Psoas muscle (tissue), 8 donors: ENCODE data around the gene CMPK1. TPM values are rescaled to one million over a fixed set of nuclear protein-coding genes. Genes with fewer than 3 reads are reported as not detected.
"Not testable (repeated sequence)": the region's sequence is repeated elsewhere in the genome, so short reads cannot be mapped to it uniquely, and the experiment has no call there.

Experiments used
- ATAC-seq, 4 donors: fragments of 200-7000 bp; cut with Tn5 transposase; one replicate each; pipeline ENCODE4 v1.9.1; 2020; ENCODE audit warnings: moderate library complexity in 3 of 4, mild to moderate bottlenecking in 2 of 4
- DNase-seq, 2 donors: peaks; one replicate each; pipeline ENCODE4 v3.0.0-alpha.2; 2020
- H3K27ac ChIP-seq: fragments of 200-600 bp; one replicate; pipeline ENCODE4 v1.8.0; 2022
- H3K27me3 ChIP-seq, 3 donors: fragments of 200-600 bp in 1 of 3; one replicate each; pipeline versions ENCODE4 v1.6.1 to v1.8.0; 2013 to 2022; ENCODE audit warnings: low read length in 2 of 3, mild to moderate bottlenecking in 2 of 3, moderate library complexity in 1 of 3; ENCODE audit not compliant: insufficient read depth in 3 of 3
- H3K36me3 ChIP-seq, 2 donors: fragments of 200-600 bp in 1 of 2; one replicate each; pipeline versions ENCODE4 v1.6.1 to v1.8.0; 2013 to 2022; ENCODE audit warnings: low read depth in 1 of 2, mild to moderate bottlenecking in 1 of 2, moderate library complexity in 1 of 2; ENCODE audit not compliant: insufficient read depth in 1 of 2
- H3K4me1 ChIP-seq: fragments of 200-600 bp; one replicate; pipeline ENCODE4 v1.8.0; 2022
- H3K4me3 ChIP-seq: fragments of 200-600 bp; one replicate; pipeline ENCODE4 v1.8.0; 2022; ENCODE audit warnings: mild to moderate bottlenecking
- H3K9me3 ChIP-seq: fragments of 200-600 bp; one replicate; pipeline ENCODE4 v1.8.0; 2022
- WGBS, 3 donors: extraction: QIAGEN DNeasy Blood & Tissue Kit; methylation state at CpG; one replicate each; pipeline versions ENCODE4 v1.1.6 to v1.1.7; 2013; 5-methylcytosine and 5-hydroxymethylcytosine counted together
- intact Hi-C, 2 donors: fragments of 100-400 bp; cut with DNase I; formaldehyde crosslinking; loops; one replicate each; pipeline versions ENCODE4 v1.11.0 to v1.14.2; 2022
- polyA plus RNA-seq, 3 donors: library from polyadenylated mRNA; stranded (reverse); fragments of 200-250 nt; gene quantifications; one replicate each; pipeline ENCODE4 v1.2.3, GENCODE V29; 2013
- total RNA-seq, 4 donors: library from RNA; stranded (reverse); fragmentation: NEBNext Ultra II Directional in 2 of 4; extraction: Animal tissue kit (Norgen Biotek cat#: 25700) in 2 of 4; gene quantifications; one replicate each; pipeline versions ENCODE4 v1.2.1 to v1.2.4, GENCODE V29; 2021 to 2023
- TF ChIP-seq, protein P1 (sequence below): fragments of 200-600 bp; IDR thresholded peaks from one replicate; pipeline ENCODE4 v1.8.0; 2022; ENCODE audit warnings: antibody characterized with exemption
- donor health status: healthy with polysubstance abuse.
- donor health status: DM: no; HTN: no; CAD: no; lungs with moderate emphysema.
- donor health status: Bipolar disorder and iron deficiency.
- donor health status: healthy.
- donor health status: DM: yes; HTN: yes; CAD: no.
- donor health status: DM: no; HTN: no; CAD: no.
- donor health status: DM: no; HTN: no; CAD: no.
- donor health status: DM: yes; HTN: yes; CAD: no.

The CMPK1 gene
- total and polyA plus RNA-seq, 7 donors: 37.8 to 114 (median 65.3) TPM

DNA sequence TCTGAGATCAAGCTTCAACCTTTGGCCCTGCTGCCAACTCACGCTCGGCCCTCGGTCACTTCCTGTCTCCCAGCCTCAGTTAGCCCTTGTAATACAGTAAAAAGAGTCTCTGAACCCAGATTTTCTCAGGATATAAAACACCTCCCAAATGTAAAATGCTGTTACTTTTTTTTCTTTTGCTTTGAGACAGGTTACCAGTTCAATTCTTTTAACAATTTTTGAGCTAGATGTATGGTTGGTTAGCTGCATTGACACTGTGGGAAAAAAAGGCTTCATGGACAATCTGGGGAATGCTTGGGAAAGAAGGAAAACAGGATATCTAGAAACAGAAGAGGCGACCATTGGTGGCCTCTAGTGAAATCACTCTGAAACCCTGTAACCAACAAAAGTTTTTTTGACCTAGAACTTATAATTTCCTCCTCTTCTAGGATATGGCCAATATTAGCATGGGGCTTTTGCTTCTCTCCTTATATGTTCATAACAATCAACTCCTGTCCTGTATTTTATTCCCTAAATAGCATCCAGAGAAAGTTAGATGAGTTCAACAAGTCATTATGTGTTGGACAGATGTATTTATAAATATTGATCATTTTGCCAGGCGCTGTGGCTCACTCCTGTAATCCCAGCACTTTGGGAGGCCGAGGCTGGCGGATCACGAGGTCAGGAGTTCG, 1.3 kb downstream of the CMPK1 start:
- peak overlapping the region; percentile 97 for H3K27ac ChIP-seq
- intact Hi-C loops: loop anchor here in 1 of 2 donors (5.0 kb wide), 1 partner anchor 143 kb away; the partner anchor contains the start of gene PDZK1IP1
- WGBS, 3 donors: 46 to 53% (median 50%) methylated on average over 9 of the region's 9 CpGs
- DNase-seq: no peak
- H3K36me3 ChIP-seq: peaks cover 0 to 6% of the 10 kb centered on the region in 2 donors
- no peaks in the 10 kb centered on the region for H3K9me3 ChIP-seq
- H3K4me3 ChIP-seq: peak overlapping the region; percentile 88
- TF ChIP-seq, protein P1, sequence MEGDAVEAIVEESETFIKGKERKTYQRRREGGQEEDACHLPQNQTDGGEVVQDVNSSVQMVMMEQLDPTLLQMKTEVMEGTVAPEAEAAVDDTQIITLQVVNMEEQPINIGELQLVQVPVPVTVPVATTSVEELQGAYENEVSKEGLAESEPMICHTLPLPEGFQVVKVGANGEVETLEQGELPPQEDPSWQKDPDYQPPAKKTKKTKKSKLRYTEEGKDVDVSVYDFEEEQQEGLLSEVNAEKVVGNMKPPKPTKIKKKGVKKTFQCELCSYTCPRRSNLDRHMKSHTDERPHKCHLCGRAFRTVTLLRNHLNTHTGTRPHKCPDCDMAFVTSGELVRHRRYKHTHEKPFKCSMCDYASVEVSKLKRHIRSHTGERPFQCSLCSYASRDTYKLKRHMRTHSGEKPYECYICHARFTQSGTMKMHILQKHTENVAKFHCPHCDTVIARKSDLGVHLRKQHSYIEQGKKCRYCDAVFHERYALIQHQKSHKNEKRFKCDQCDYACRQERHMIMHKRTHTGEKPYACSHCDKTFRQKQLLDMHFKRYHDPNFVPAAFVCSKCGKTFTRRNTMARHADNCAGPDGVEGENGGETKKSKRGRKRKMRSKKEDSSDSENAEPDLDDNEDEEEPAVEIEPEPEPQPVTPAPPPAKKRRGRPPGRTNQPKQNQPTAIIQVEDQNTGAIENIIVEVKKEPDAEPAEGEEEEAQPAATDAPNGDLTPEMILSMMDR: no peak
- peaks cover 32% of the 10 kb centered on the region for H3K4me1 ChIP-seq
- ATAC-seq: no peak
- no peaks in the 10 kb centered on the region for H3K27me3 ChIP-seq

DNA sequence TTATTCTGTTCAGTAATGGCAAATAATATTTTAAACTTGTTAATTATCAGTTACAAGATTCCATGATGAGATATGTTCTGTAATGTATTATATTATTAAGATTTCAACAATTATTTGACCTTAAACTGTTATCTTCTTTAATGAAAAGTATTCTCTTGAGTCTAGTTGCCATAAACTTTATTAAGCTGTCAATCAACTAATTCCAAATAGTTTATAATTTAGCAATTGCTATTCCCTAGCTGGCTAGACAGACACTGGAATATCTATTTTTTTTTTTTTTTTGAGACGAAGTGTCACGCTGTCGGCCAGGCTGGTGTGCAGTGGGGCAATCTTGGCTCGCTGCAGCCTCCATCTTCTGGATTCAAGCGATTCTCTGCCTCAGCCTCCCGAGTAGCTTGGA, 3.8 kb downstream of the CMPK1 start:
- no peak overlapping the region for H3K4me3 ChIP-seq
- no peaks in the 10 kb centered on the region for H3K27me3 ChIP-seq
- ATAC-seq (no peak), DNase-seq (no peak)
- H3K36me3 ChIP-seq: peaks cover 0 to 6% of the 10 kb centered on the region in 2 donors
- no peaks in the 10 kb centered on the region for H3K9me3 ChIP-seq
- intact Hi-C loops: no loop called here
- H3K4me1 ChIP-seq: peaks cover 30% of the 10 kb centered on the region
- no peak overlapping the region for H3K27ac ChIP-seq
- WGBS, 3 donors: 82 to 93% (median 82%) methylated on average over 6 of the region's 6 CpGs
- TF ChIP-seq, protein P1: no peak

DNA sequence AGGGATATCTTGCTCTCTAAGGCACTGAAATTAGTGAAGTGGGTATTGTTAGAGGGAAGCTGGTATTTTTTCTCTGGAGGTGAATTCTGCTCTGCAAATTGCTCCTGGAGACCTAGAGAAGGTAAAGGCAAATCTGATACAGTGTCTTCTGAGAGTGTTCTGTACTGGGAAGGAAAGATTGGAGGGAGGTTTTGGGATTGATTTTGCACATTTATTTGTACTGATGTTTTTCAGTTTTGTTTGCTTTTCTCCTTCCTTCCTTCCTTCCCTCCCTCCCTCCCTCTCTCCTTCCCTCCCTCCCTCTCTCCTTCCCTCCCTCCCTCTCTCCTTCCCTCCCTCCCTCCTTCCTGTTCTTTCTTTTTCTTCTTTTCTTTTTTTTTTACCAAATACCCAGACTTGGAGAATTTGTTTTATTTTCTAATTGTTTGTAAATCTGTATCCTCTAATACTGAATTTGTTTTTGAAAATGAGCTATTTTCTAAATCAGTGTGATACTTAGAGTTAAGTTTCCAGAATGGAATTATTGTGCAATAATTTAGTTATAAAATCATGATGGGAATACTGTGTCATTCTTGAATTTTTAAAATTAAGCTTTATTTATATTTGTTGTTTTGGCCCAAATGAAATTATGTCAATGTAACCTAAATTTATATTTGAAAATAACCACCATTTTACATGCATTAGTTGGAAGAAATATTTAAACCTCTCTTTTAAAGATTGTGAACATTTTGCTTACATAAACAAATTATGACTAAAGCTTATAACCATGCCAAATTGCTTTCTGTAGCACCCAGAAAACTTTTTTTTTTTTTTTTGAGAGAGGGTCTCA, 4.9 kb downstream of the CMPK1 start:
- H3K27ac ChIP-seq: no peak overlapping the region
- H3K4me1 ChIP-seq: peaks cover 23% of the 10 kb centered on the region
- DNase-seq: no peak
- H3K9me3 ChIP-seq: no peaks in the 10 kb centered on the region
- H3K36me3 ChIP-seq: peaks cover 0 to 6% of the 10 kb centered on the region in 2 donors
- no peaks in the 10 kb centered on the region for H3K27me3 ChIP-seq
- TF ChIP-seq, protein P1: no peak
- no peak for ATAC-seq
- intact Hi-C loops: no loop called here
- H3K4me3 ChIP-seq: no peak overlapping the region

DNA sequence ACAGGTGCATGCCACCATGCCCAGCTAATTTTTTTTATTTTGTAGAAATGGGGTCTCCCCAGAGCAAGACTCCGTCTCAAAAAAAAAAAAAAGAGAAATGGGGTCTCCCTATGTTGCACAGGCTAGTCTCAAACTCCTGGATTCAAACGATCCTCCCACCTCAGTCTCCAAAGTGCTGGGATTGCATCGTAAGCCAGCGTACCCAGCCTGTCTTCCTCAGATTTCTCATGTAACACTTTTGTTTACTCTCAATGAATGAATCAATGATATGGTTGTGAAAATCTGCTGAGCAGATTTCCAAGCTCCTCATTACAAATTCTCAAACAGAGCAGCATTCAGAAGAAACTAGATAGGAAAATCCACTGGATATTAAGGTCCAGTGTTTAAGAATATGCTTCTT, 6.6 kb downstream of the CMPK1 start:
- TF ChIP-seq, protein P1: no peak
- ATAC-seq (no peak), DNase-seq (no peak)
- WGBS, 3 donors: 52 to 82% (median 74%) methylated on average over 4 of the region's 4 CpGs
- Histone ChIP-seq H3K9me3 (no peaks in the 10 kb centered on the region), H3K36me3 (peaks cover 0 to 6% of the 10 kb centered on the region in 2 donors), H3K4me3 (no peak overlapping the region), H3K27me3 (no peaks in the 10 kb centered on the region), H3K27ac (no peak overlapping the region), H3K4me1 (peaks cover 17% of the 10 kb centered on the region)
- intact Hi-C loops: no loop called here

DNA sequence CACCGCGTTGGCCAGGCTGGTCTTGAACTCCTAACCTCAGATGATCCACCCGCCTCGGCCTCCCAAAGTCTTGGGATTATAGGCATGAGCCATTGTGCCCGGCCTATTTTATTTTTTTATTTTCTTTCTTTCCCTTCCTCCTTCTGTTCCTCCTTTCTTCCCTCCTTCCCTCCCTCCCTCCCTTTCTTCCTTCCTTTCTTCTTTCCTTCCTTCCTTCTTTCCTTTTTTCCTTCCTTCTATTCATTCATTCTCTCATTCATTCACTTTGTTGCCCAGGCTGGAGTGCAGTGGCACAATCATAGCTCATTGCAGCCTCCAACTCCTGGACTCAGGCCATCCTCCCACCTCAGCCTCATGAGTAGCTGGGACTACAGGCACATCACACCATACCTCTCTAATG, 13.4 kb downstream of the CMPK1 start:
- H3K9me3 ChIP-seq, H3K27ac ChIP-seq, intact Hi-C loops, DNase-seq, ATAC-seq, H3K36me3 ChIP-seq, H3K4me3 ChIP-seq, H3K27me3 ChIP-seq, H3K4me1 ChIP-seq: not testable (repeated sequence)
- WGBS, 3 donors: 95 to 99% (median 97%) methylated on average over 5 of the region's 5 CpGs
